Heart left ventricle (tissue), 13 donors: ENCODE data around the gene PTPRCAP.

ENCODE experiments used
- POLR2A ChIP-seq, 2 donors: fragments of 450-650 bp; IDR thresholded peaks; one replicate each; pipeline ENCODE4 v1.6.1; 2017; ENCODE audit warnings: antibody characterized with exemption in 2 of 2, mild to moderate bottlenecking in 2 of 2, moderate library complexity in 2 of 2
- TF ChIP-seq, protein P1 (sequence below), 12 donors: fragments of 200-600 bp; sonication (generic) in 4 of 12; IDR thresholded peaks; one replicate each; pipeline versions ENCODE4 v1.5.0 to v1.8.0; 2018 to 2022; ENCODE audit warnings: antibody characterized with exemption in 12 of 12, mild to moderate bottlenecking in 5 of 12
- donor health status: ischemic (EF 13 %, LVEDD 7.1; RV severe dilation, severe dysfunction).
- donor health status: DM: no; HTN: yes; CAD: no.
- donor health status: DM: no; HTN: no; CAD: no.
- donor health status: ischemic (EF 25% LVEDD 6.9; RV normal size, moderate dysfunction).
- donor health status: ischemic (EF 25% LVEDD 5.7; RV mildly dilated, moderate dysfunction).
- donor health status: ischemic (EF 35%, LVEDD 5.7; RV mildly dilated, moderate dysfunction).
- donor health status: nonischemic (EF 11% LVEDD 7.7; RV severe dilation, severe dysfunction).
- donor health status: DM: yes; HTN: yes; CAD: no.
- donor health status: PGD.
- donor health status: ischemic (EF 29% LVEDD 5.4; RV normal size, mild dysfunction).
- donor health status: nonischemic (EF 23%, LVEDD 6.1; RV moderate dilation, normal function).

DNA sequence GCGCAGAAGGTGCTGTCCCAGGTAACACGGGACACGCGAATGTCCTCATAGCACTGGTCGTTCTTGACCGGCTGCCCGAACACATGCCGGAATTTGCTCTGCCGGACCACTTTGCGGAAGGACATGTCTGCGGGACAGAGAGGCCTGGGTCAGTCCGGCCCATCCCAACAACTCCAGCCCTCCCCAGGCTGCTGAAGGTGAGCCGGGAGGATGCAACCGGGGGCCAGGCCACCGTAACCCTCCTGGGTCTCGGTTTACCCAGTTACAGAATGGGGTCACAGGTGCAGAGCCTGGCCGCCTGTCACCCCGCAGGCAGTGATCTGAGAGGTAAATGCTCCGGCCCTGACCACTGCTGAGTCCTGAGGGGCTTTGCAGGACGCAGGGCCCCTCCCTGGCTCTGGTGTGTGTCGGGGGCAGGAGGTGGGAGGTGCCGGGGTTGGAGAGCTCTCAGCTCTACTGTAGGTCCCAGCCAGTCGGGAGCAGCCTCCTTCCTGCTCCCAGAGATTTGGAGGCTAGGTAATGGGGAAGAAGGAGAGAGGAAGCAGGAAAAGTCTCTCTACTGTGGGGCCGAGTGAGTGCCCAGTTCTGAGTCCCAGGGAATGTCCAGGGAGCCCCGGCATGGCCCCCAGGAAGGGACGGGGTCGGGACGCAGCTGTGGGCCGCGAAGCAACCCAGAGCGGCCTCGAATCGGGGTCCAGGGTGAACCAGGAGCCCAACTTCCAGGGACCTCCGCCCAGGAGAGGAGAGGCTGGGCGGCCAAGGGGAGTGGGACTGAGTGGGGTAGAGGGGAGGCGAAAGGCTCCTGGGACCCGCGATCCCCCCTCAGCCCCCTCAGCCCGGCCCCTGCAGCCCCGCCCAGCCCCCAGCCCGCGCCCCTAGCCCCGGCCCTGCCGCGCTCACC, 5.3 kb upstream of the PTPRCAP start:
- TF ChIP-seq, protein P1, sequence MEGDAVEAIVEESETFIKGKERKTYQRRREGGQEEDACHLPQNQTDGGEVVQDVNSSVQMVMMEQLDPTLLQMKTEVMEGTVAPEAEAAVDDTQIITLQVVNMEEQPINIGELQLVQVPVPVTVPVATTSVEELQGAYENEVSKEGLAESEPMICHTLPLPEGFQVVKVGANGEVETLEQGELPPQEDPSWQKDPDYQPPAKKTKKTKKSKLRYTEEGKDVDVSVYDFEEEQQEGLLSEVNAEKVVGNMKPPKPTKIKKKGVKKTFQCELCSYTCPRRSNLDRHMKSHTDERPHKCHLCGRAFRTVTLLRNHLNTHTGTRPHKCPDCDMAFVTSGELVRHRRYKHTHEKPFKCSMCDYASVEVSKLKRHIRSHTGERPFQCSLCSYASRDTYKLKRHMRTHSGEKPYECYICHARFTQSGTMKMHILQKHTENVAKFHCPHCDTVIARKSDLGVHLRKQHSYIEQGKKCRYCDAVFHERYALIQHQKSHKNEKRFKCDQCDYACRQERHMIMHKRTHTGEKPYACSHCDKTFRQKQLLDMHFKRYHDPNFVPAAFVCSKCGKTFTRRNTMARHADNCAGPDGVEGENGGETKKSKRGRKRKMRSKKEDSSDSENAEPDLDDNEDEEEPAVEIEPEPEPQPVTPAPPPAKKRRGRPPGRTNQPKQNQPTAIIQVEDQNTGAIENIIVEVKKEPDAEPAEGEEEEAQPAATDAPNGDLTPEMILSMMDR (IDR thresholded peaks at IDR 0.05): no peak
- no peak for TF ChIP-seq POLR2A (IDR thresholded peaks at IDR 0.05)
